ENCODE measurements around the gene MTA3.

MTA3 gene

GRCh38 chr2:42788882-42789281 is 220.4 kb downstream of the MTA3 start:
- Histone ChIP-seq H2AFZ (ENCODE audit: low read depth) (no peak overlapping the region), H3K79me2 (ENCODE audit: insufficient read depth, low read depth) (no peaks in the 10 kb centered on the region), H3K36me3 (ENCODE audit: insufficient read depth) (no peaks in the 10 kb centered on the region), H3K4me3 (IDR thresholded peaks at IDR 0.05; ENCODE audit: insufficient read depth, low read depth, low read length) (no peak overlapping the region), H3K4me2 (no peak overlapping the region), H3K27ac (no peak overlapping the region), H3K4me1 (ENCODE audit: low read depth, poor library complexity, severe bottlenecking) (no peaks in the 10 kb centered on the region), H4K20me1 (ENCODE audit: insufficient read depth) (no peaks in the 10 kb centered on the region), H3K27me3 (ENCODE audit: insufficient read depth, low read depth) (no peaks in the 10 kb centered on the region), H3K9ac (no peak overlapping the region)
- TF ChIP-seq CTCF (conservative IDR thresholded peaks at IDR 0.05; ENCODE audit: low read depth, low read length), result no peak

- no peak for TF ChIP-seq CTCF (conservative IDR thresholded peaks at IDR 0.05; ENCODE audit: low read depth, low read length)
- Histone ChIP-seq H3K36me3 (ENCODE audit: insufficient read depth) (no peaks in the 10 kb centered on the region), H3K9ac (no peak overlapping the region)
These were observed 221.3 kb downstream of the MTA3 start for GRCh38 chr2:42789751-42790150.

GRCh38 chr2:42791606-42792005 is 223.2 kb downstream of the MTA3 start:
- TF ChIP-seq CTCF (conservative IDR thresholded peaks at IDR 0.05; ENCODE audit: low read depth, low read length), result no peak

More at GRCh38 chr2:42789751-42790150, 221.3 kb downstream of the MTA3 start:
- Histone ChIP-seq H3K79me2 (ENCODE audit: insufficient read depth, low read depth) (no peaks in the 10 kb centered on the region), H3K27me3 (ENCODE audit: insufficient read depth, low read depth) (no peaks in the 10 kb centered on the region), H4K20me1 (ENCODE audit: insufficient read depth) (no peaks in the 10 kb centered on the region), H2AFZ (ENCODE audit: low read depth) (no peak overlapping the region), H3K27ac (no peak overlapping the region), H3K4me3 (IDR thresholded peaks at IDR 0.05; ENCODE audit: insufficient read depth, low read depth, low read length) (no peak overlapping the region), H3K4me1 (ENCODE audit: low read depth, poor library complexity, severe bottlenecking) (no peaks in the 10 kb centered on the region), H3K4me2 (no peak overlapping the region)

GRCh38 chr2:42792087-42792582 is 223.7 kb downstream of the MTA3 start:
- Histone ChIP-seq H3K4me3 (IDR thresholded peaks at IDR 0.05; ENCODE audit: insufficient read depth, low read depth, low read length) (no peak overlapping the region), H3K9ac (no peak overlapping the region), H3K36me3 (ENCODE audit: insufficient read depth) (no peaks in the 10 kb centered on the region), H3K4me1 (ENCODE audit: low read depth, poor library complexity, severe bottlenecking) (no peaks in the 10 kb centered on the region), H4K20me1 (ENCODE audit: insufficient read depth) (no peaks in the 10 kb centered on the region), H3K4me2 (no peak overlapping the region), H3K79me2 (ENCODE audit: insufficient read depth, low read depth) (no peaks in the 10 kb centered on the region), H3K27ac (no peak overlapping the region), H3K27me3 (ENCODE audit: insufficient read depth, low read depth) (no peaks in the 10 kb centered on the region), H2AFZ (ENCODE audit: low read depth) (no peak overlapping the region)
- TF ChIP-seq CTCF (conservative IDR thresholded peaks at IDR 0.05; ENCODE audit: low read depth, low read length), result no peak

More at GRCh38 chr2:42791606-42792005, 223.2 kb downstream of the MTA3 start:
- Histone ChIP-seq H3K4me3 (IDR thresholded peaks at IDR 0.05; ENCODE audit: insufficient read depth, low read depth, low read length) (no peak overlapping the region), H3K36me3 (ENCODE audit: insufficient read depth) (no peaks in the 10 kb centered on the region), H3K79me2 (ENCODE audit: insufficient read depth, low read depth) (no peaks in the 10 kb centered on the region), H3K4me2 (no peak overlapping the region), H4K20me1 (ENCODE audit: insufficient read depth) (no peaks in the 10 kb centered on the region), H2AFZ (ENCODE audit: low read depth) (no peak overlapping the region), H3K9ac (no peak overlapping the region), H3K27ac (no peak overlapping the region), H3K27me3 (ENCODE audit: insufficient read depth, low read depth) (no peaks in the 10 kb centered on the region), H3K4me1 (ENCODE audit: low read depth, poor library complexity, severe bottlenecking) (no peaks in the 10 kb centered on the region)
